A549 treated with Mapracorat at 1 μM for 4 hours (cell line): Measurements from ENCODE around the gene PRH2. TPM values are rescaled to one million over a fixed set of nuclear protein-coding genes. Genes with fewer than 3 reads are reported as not detected.

ENCODE experiments used
- total RNA-seq: library from RNA; stranded (reverse); fragments of 200-300 nt; extraction: Qiagen RNA extraction; gene quantifications from 5 replicates; pipeline ENCODE4 v1.2.3, GENCODE V29; 2022

Gene PRH2
- total RNA-seq = 0.30 to 0.39 TPM (median 0.38 TPM) in 3 of 5 replicates, not detected in the others

DNA sequence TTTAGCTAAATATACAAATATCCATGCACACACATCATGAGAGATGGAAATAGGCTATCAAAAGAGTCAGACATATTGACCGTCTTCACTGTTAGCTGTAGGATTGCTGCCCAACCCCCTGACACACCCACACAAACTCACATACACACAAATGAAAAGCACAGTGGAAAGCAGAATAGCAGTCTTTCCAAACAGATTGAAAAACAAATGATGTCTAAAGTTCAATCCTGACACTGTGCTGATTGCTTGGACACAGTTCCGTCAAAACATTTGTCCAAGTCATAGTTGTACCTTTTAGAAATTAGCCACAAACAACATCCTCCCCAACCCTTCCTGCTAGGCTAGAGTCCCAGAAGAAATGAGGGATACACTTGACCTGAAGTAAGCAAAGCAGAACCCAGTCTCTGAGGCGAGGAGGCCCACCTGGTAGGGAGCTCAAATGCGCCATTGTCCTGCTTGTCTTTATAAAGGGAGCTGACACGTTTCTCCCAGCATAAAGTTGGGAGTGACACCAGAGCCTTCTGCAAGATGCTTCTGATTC is at the start of gene PRH2:
Gene PRH2 (plus strand): TSS at position 491 of the 541 bp plus-strand sequence. CDS start 38 bp downstream, at position 529.

GRCh38 chr12:10884086-10884725 is 44.8 kb upstream of the PRH2 start, which contains the start of gene PRH1:
TSS of gene PRH1 (minus strand) at chr12:10884255. CDS start at chr12:10884217, 38 bp downstream.

GRCh38 chr12:10909462-10909861 is 19.6 kb upstream of the PRH2 start, which contains the start of gene TAS2R13:
TSS of gene TAS2R13 (minus strand) at chr12:10909562. CDS start at chr12:10909298, 264 bp downstream.

GRCh38 chr12:10939163-10939562 is 10.1 kb downstream of the PRH2 start, which contains the start of gene TAS2R14:
TSS of gene TAS2R14 (minus strand) at chr12:10939263. CDS start at chr12:10939207, 56 bp downstream.

Other genes with a start within 250 kb of the PRH2 start
- gene YBX3, start 205.9 kb upstream of the PRH2 start, total RNA-seq = 242 to 267 TPM (median 259 TPM) in 5 replicates
- not detected in 5 replicates for gene TAS2R7, start 126.6 kb upstream of the PRH2 start, total RNA-seq
- gene TAS2R8, start 122.0 kb upstream of the PRH2 start, total RNA-seq = not detected in 5 replicates
- not detected in 5 replicates for gene TAS2R9, start 119.1 kb upstream of the PRH2 start, total RNA-seq
- gene TAS2R10, start 102.9 kb upstream of the PRH2 start, total RNA-seq = 0.22 TPM in 1 of 5 replicates, not detected in the others
- gene PRR4, start 79.8 kb upstream of the PRH2 start, total RNA-seq = 0.76 to 3.1 TPM (median 2.0 TPM) in 5 replicates
- gene PRH1, start 45.0 kb upstream of the PRH2 start, total RNA-seq = 1.8 to 3.9 TPM (median 2.8 TPM) in 5 replicates
- gene TAS2R13, start 19.7 kb upstream of the PRH2 start, total RNA-seq = not detected in 5 replicates
- gene TAS2R14, start 10.0 kb downstream of the PRH2 start, total RNA-seq = 0.31 to 0.70 TPM (median 0.40 TPM) in 5 replicates
- not detected in 5 replicates for gene TAS2R50, start 57.7 kb downstream of the PRH2 start, total RNA-seq
- 0.10 to 0.19 TPM in 2 of 5 replicates, not detected in the others for gene TAS2R20, start 69.1 kb downstream of the PRH2 start, total RNA-seq
- gene TAS2R19, start 93.4 kb downstream of the PRH2 start, total RNA-seq = 0.19 TPM in 1 of 5 replicates, not detected in the others
- gene TAS2R31, start 102.2 kb downstream of the PRH2 start, total RNA-seq = 0.17 to 0.27 TPM in 2 of 5 replicates, not detected in the others
- not detected in 5 replicates for gene TAS2R46, start 133.1 kb downstream of the PRH2 start, total RNA-seq
- not detected in 5 replicates for gene TAS2R43, start 163.1 kb downstream of the PRH2 start, total RNA-seq
- gene TAS2R30, start 205.4 kb downstream of the PRH2 start, total RNA-seq = not detected in 5 replicates
- 7.8 to 8.6 TPM (median 8.0 TPM) in 5 replicates for gene SMIM10L1, start 242.0 kb downstream of the PRH2 start, total RNA-seq